ENCODE results near the gene TBC1D22A. TPM values are rescaled to one million over a fixed set of nuclear protein-coding genes. Genes with fewer than 3 reads are reported as not detected.
"Not testable (repeated sequence)": the region's sequence is repeated elsewhere in the genome, so short reads cannot be mapped to it uniquely, and the experiment has no call there.

Gene TBC1D22A
- total RNA-seq, 2 experiments from 2014 or later, result 36.0 to 38.0 TPM

DNA sequence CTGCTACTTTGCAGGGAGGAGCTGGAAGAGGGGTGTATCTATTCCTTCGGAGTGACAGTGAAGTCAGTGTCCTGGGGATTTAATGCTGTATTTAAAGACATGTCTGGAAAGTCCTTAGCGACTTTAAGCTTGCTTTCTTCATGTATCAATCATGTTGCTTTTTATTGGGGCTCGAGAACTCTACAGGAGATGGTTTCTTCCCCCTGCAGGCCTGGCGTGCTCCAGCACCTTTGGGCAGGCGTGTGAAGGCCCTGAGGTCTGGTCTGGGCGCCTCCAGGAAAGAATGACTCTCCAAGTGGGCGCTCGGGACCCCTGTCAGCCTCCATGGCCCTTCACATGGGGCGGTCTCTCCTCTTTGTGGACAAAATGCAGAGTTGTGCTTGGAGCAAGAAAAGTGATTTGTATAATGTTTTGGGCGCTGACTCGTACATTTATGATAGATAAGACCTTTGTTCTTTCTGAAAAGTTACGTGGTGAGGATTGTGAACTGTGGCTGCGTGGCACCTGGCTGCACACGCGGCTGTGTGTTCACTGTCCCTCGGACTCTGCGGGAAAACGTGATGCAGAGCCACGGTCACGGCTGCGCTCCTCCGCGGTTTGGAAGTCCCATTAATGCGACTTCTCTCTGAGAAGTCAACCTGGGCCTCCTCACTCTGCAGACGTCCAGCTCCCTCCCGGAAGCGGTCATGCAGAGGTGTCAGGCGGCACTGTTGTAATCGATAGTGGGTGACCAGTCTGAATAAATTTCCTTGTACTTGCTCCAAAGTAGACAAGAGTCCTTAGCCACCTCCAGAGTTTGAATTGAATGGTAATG, 282.5 kb downstream of the TBC1D22A start:
- no peak overlapping the region for H3K27ac Mint-ChIP-seq
- no peaks in the 10 kb centered on the region for H3K36me3 Mint-ChIP-seq (ENCODE audit: low read depth)

DNA sequence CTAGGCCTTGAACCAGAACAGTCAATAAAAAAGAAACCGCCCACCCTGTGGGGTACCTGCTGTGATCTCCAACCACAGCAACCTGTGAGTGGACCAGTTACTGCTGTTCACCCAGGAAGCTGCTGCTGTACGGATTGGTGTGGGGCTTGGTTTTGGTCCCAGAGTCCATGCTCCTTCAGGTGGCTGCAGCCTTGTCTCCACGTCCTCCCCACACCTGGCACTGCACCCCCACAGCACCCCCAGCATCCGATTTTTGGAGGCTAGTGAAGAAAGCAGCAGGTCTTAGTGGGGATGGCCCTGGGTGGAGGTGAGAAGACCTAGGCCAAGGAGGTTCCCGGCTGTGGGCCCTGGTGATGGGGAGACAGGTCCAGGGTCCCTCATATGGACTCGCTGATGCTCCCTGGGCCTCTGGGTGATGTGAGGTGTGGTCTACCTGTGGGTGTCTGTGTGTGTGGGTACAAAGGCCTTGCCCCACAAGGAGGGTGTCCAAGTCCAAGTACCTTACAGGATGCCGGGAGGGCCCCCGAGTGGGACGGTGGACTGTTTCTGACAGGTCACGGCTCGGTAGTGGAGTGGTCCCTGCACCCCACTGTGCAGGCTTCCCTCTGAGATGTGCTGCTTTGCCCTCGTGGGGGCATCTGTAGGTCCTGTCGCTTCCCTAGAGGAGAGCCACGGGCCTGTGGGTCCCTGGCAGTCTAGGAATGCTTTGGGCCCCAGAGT, 283.4 kb downstream of the TBC1D22A start:
- ATAC-seq (no peak), DNase-seq (no peak)
- Mint-ChIP-seq H3K9me3 (ENCODE audit: low read depth) (no peaks in the 10 kb centered on the region), H3K27me3 (no peaks in the 10 kb centered on the region), H3K4me3 (no peak overlapping the region), H3K4me1 (peaks cover 28% of the 10 kb centered on the region), H3K27ac (no peak overlapping the region), H3K36me3 (ENCODE audit: low read depth) (no peaks in the 10 kb centered on the region)
- intact Hi-C loops (cut with DNase I, micrococcal nuclease), result no loop called here
- POLR2A ChIA-PET, result no interaction called here
- CTCF ChIA-PET, result no interaction called here

More for the DNA sequence above, 282.5 kb downstream of the TBC1D22A start:
- ATAC-seq, result no peak
- no peak for DNase-seq
- Mint-ChIP-seq H3K9me3 (ENCODE audit: low read depth) (no peaks in the 10 kb centered on the region), H3K27me3 (no peaks in the 10 kb centered on the region), H3K4me3 (no peak overlapping the region), H3K4me1 (peaks cover 28% of the 10 kb centered on the region)
- intact Hi-C loops (cut with DNase I, micrococcal nuclease), result no loop called here
- POLR2A ChIA-PET, result no interaction called here
- CTCF ChIA-PET, result interaction anchor here (0.6 kb wide), 1 partner anchor 93 kb away, joined by 3 read pairs; no protein-coding TSS in a partner anchor

DNA sequence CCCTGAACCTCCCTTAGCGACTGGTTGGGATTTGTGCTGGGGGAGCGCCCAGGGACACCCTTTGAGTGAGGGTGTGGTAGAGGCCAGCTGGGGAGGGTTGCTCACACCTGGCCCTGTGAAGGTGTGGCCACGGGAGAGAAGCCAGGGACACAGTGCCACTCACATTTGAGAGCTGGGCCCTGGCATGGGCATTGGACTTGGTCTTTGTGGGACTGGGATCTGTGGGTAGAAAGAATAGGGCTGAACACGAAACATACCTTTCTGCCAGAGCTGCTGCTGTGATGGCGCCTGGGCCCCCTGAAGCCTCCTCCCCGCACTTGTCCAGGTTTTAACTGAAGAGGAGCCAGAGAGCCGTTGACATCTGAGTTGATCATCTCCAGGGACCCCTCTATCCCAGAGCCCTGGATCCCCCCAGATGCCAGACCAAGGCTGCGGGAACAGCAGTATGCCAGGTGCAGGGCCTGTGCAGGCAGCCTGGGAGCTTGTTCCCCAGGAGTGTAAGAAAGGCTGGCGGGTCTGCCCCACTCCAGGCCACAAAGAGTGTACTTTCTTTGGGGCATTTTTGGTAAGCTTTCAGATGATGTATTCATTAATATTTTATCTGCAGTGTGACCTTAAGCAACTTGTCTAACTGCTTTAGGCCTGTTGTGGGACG, 284.1 kb downstream of the TBC1D22A start:
- peaks cover 28% of the 10 kb centered on the region for H3K4me1 Mint-ChIP-seq
- no peaks in the 10 kb centered on the region for H3K27me3 Mint-ChIP-seq
- POLR2A ChIA-PET, result no interaction called here
- CTCF ChIA-PET, result interaction anchor here (0.7 kb wide), 1 partner anchor 143 kb away, joined by 3 read pairs; no protein-coding TSS in a partner anchor
- H3K36me3 Mint-ChIP-seq (ENCODE audit: low read depth), result no peaks in the 10 kb centered on the region
- no peak for ATAC-seq
- intact Hi-C loops (cut with DNase I, micrococcal nuclease), result no loop called here
- H3K4me3 Mint-ChIP-seq, result no peak overlapping the region
- no peak overlapping the region for H3K27ac Mint-ChIP-seq
- DNase-seq, result no peak
- H3K9me3 Mint-ChIP-seq (ENCODE audit: low read depth), result no peaks in the 10 kb centered on the region

DNA sequence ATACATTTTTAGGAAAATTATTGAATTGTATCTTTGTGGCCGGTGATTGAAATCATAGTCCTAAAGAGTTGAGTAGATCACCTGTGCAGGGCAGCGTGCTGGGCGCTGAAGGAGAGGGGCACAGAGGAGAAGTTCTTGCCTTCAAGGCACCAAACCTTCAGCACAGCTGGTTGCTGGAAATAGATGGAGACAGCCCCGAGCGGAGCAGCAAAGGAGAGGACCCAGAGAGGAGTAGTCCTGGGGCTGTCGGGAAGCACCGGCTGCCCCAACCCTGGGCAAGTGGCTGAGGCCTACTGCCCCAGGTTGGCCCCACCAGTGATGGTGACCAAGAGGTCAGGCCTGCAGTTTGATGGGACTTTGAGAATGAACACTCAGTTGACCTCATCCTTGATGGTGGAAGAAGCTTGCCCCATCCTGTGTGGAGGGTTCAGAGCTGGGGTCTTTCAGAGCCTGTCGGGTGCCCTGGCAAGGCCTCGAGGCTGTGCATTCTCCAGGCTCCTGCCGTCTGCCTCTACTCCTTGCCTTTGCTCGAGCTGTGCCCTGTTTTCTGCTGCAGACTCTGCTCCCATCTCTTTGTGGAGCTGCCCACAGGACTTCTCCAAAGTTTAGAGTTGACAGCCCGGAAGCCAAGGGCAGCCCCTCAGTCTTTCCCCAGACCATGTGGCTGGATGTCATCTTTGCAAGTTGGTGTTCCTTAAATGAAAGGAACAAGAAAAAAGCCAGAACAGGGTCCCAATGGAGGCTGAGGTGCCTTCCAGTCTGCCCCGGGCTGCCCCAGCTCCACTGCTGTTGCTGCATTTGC, 285.1 kb downstream of the TBC1D22A start:
- Mint-ChIP-seq H3K27me3 (no peaks in the 10 kb centered on the region), H3K4me1 (peaks cover 25% of the 10 kb centered on the region), H3K27ac (no peak overlapping the region), H3K36me3 (ENCODE audit: low read depth) (no peaks in the 10 kb centered on the region), H3K4me3 (no peak overlapping the region), H3K9me3 (ENCODE audit: low read depth) (no peaks in the 10 kb centered on the region)
- CTCF ChIA-PET, result interaction anchor here (0.7 kb wide), 1 partner anchor 144 kb away, joined by 3 read pairs; no protein-coding TSS in a partner anchor
- no peak for ATAC-seq
- intact Hi-C loops (cut with DNase I, micrococcal nuclease), result no loop called here
- no peak for DNase-seq
- POLR2A ChIA-PET, result no interaction called here

DNA sequence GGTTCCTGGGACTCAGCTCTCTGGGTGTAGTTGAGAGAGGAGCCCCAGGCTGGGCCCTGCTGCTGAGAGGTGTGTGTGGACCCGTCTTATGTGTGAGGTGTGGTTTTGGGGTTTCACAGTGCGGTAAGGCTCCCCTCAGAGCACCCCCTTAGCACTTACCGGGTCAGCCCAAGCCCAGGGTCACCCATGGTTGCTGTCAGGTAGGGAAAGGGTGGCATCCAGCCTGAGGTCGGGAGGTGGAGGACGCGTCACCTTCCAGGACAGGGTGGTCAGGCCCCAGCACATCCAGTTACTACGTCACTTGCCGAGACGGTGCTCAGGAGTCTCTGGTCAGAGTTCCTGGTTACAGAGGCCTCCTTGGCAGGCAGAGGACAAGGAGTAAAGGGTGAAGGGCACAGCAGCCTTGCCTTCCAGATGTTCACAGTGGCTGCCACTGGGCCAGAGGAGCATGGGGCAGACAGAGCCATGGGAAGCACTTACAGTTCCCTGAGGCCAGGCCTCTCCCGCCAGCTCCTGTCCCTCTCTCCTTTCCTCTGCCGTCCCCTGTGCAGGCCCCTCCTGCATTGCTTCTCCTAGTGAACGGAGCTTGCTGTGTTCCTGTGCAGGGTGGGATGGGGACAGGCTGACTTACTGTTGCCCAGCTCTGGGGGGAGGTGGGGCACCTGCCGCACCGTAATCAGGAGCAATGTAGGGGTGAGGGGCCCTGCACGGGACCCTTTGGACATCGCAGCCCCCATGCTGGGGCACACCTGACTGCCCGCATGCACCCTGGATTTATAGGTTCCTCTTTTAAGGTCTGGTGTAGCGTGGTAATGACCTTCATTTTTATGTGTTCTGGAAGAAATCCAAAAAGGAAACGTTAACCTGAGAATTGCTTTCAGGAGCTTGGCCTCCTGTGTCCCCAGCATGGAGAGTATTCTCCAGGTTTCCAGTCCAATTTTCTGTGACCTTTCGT, 285.9 kb downstream of the TBC1D22A start:
- POLR2A ChIA-PET, result no interaction called here
- intact Hi-C loops (cut with DNase I, micrococcal nuclease), result no loop called here
- Mint-ChIP-seq H3K27me3 (no peaks in the 10 kb centered on the region), H3K4me3 (no peak overlapping the region), H3K4me1 (peaks cover 17% of the 10 kb centered on the region), H3K36me3 (ENCODE audit: low read depth) (no peaks in the 10 kb centered on the region), H3K27ac (no peak overlapping the region), H3K9me3 (ENCODE audit: low read depth) (no peaks in the 10 kb centered on the region)
- CTCF ChIA-PET, result no interaction called here
- ATAC-seq (no peak), DNase-seq (no peak)

DNA sequence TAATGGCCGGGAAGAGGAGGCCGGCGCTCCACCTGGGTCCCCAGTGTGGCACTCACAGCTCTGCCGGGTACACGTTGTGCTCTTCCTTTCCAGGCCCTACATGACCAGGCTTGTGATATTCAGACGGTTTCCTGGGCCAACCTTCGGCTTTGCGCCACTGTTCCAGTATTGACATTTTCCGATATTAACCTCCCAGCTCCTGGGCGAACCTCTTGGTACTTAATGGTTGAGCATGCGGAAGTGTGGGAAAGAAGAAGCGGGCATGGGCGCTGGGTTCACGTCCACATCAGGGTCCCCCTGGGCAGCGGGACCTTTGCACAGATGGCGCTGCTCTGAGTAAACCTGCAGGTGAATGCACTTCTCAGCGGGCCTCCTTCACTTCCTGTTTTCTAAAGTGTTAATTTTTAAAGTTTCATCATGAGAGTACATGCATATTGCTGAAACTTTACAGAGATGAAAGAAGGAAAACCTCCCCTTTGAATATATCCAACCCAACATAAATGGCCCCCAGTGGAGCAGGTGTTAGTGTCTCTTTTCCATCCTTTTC, 286.7 kb downstream of the TBC1D22A start:
- ATAC-seq (no peak), DNase-seq (no peak)
- Mint-ChIP-seq H3K4me1 (peaks cover 11% of the 10 kb centered on the region), H3K4me3 (no peak overlapping the region), H3K27me3 (no peaks in the 10 kb centered on the region), H3K27ac (no peak overlapping the region), H3K9me3 (ENCODE audit: low read depth) (no peaks in the 10 kb centered on the region), H3K36me3 (ENCODE audit: low read depth) (no peaks in the 10 kb centered on the region)
- CTCF ChIA-PET, result no interaction called here
- intact Hi-C loops (cut with DNase I, micrococcal nuclease), result no loop called here
- POLR2A ChIA-PET, result no interaction called here

DNA sequence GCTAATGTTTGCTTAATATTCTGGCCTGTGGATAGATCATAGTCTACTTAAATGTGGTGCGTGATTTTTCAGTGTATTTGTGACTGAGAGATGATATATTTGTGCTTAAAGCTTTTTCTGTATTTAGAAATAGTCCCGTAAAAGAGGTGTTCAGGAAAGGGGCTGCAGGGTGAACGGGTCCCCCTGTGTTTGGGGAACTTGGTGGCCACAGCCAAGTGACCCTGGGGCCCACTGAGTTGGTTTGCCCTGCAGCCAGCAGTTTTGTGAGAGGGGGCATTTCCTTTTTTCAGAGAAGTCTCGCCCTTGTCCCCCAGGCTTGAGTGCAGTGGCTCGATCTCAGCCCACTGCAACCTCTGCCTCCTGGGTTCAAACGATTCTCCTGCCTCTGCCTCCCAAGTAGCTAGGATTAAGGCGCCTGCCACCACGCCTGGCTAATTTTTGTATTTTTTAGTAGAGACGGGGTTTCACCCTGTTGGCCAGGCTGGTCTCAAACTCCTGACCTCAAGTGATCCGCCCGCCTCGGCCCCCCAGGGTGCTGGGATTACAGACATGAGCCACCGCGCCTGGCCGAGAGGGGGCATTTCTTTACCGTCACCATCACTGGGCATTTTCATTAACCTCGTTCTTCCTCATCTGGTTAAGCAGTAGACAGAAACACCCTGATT, 287.4 kb downstream of the TBC1D22A start:
- H3K36me3 Mint-ChIP-seq (ENCODE audit: low read depth); ATAC-seq; DNase-seq; POLR2A ChIA-PET; H3K9me3 Mint-ChIP-seq (ENCODE audit: low read depth); H3K27ac Mint-ChIP-seq; H3K27me3 Mint-ChIP-seq; CTCF ChIA-PET; H3K4me1 Mint-ChIP-seq; intact Hi-C loops (cut with DNase I, micrococcal nuclease); H3K4me3 Mint-ChIP-seq: not testable (repeated sequence)

DNA sequence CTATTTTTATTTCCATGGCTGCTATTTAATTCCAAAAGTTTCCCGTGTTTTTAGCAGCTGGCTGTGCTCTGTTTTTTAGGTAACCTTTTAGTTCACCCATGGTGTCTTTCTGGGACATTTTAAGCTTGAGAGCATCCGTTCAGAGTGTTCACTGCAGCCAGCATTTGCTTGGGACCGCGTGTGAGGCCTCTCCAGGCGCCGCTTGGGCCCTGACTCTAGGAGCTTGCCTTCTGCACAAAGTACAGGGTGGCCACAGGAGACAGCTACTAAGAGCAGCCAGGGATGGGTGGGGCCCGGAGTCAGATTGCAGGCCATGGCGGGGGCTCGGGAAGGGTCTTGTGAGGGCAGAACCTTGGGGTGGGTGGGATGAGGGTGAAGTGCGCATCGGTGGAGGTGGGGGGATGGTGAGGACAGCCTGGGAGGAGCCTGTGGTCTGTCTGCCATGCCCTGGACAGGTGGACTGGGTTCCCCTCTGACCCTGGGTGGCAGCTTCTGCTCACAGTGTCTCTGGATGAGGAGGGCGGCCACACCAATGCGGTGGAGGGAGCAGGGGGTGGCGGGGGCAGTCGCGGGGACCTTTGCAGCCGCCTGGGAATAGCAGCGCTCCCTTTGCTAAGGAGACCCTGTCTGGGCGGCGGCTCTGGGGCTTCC, 288.1 kb downstream of the TBC1D22A start:
- ATAC-seq, result no peak
- Mint-ChIP-seq H3K27ac (no peak overlapping the region), H3K27me3 (no peaks in the 10 kb centered on the region), H3K4me1 (peaks cover 6% of the 10 kb centered on the region), H3K4me3 (no peak overlapping the region), H3K9me3 (ENCODE audit: low read depth) (no peaks in the 10 kb centered on the region), H3K36me3 (ENCODE audit: low read depth) (no peaks in the 10 kb centered on the region)
- POLR2A ChIA-PET, result no interaction called here
- CTCF ChIA-PET, result no interaction called here
- intact Hi-C loops (cut with DNase I, micrococcal nuclease), result no loop called here
- no peak for DNase-seq

DNA sequence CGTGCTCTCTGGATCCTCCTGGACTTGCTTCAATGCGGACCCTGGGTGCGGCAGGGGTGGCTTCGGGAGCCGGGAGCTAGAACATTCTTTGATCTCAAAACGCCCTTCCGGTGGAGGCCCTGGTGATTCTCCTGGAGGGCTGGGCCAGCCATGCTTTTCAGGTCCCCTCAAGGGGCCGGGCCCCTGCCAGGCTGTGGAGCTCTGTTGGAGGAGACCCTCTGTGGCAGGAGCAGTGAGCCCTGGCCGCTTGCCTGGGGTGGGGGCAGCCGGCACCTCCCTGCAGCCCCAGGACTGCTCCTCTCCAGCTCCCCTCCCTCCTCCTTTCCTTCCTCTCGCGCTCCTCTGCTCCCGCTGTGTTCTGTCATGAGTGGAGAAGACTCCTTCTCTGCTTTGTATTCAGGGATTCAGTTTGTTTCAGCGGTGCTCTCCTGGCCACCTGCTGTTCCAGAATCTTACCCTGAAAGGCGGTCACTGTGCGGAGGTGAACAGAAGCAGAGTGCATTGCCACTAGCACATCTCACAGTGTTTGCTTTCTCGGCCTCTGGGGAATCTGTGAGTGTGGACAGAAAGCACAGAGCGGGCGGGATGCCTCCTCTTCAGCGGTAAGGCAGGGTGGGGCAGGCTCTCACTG, 289.1 kb downstream of the TBC1D22A start:
- no peaks in the 10 kb centered on the region for H3K36me3 Mint-ChIP-seq (ENCODE audit: low read depth)
- DNase-seq (no peak), ATAC-seq (no peak)
- no peaks in the 10 kb centered on the region for H3K27me3 Mint-ChIP-seq
- H3K27ac Mint-ChIP-seq, result no peak overlapping the region
- H3K4me1 Mint-ChIP-seq, result peaks cover 6% of the 10 kb centered on the region
- H3K9me3 Mint-ChIP-seq (ENCODE audit: low read depth), result no peaks in the 10 kb centered on the region
- POLR2A ChIA-PET, result no interaction called here
- CTCF ChIA-PET, result no interaction called here
- H3K4me3 Mint-ChIP-seq, result no peak overlapping the region
- intact Hi-C loops (cut with DNase I, micrococcal nuclease), result no loop called here

Data from activated CD4-positive, alpha-beta T cell treated with anti-CD3 and anti-CD28 coated beads for 36 hours (primary cell).